HL-60/S4 treated with phorbol 12-myristate 13-acetate at 8.2 ng/mL for 4 days and 3 days (cell line): ENCODE measurements around the gene CREB1.

Experiments used
- in situ Hi-C: fragments of 300-500 bp; cut with MboI; formaldehyde crosslinking; loops from 2 replicates; pipeline ENCODE4 v1.15.0; 2022; ENCODE audit warnings: low sequenced_read_pairs

CREB1 gene

GRCh38 chr2:207539470-207539869 is 9.7 kb downstream of the CREB1 start:
- in situ Hi-C loops = no loop called here

GRCh38 chr2:207540431-207540830 is 10.7 kb downstream of the CREB1 start:
- in situ Hi-C loops = no loop called here

- in situ Hi-C loops = no loop called here
These were observed 12.2 kb downstream of the CREB1 start for GRCh38 chr2:207541933-207542332.

- in situ Hi-C loops = no loop called here
These were observed 13.5 kb downstream of the CREB1 start for GRCh38 chr2:207543272-207543671.

GRCh38 chr2:207546822-207547221 is 17.1 kb downstream of the CREB1 start:
- in situ Hi-C loops = no loop called here

GRCh38 chr2:207549145-207549544 is 19.4 kb downstream of the CREB1 start:
- in situ Hi-C loops = no loop called here

GRCh38 chr2:207558079-207558491 is 28.3 kb downstream of the CREB1 start:
- in situ Hi-C loops = no loop called here

GRCh38 chr2:207561386-207562080 is 31.8 kb downstream of the CREB1 start:
- in situ Hi-C loops = no loop called here

- in situ Hi-C loops = no loop called here
These were observed 36.2 kb downstream of the CREB1 start for GRCh38 chr2:207565736-207566500.

- in situ Hi-C loops = no loop called here
These were observed 37.9 kb downstream of the CREB1 start for GRCh38 chr2:207567671-207568070.

- in situ Hi-C loops = no loop called here
These were observed 41.6 kb downstream of the CREB1 start for GRCh38 chr2:207571370-207571769.

GRCh38 chr2:207584952-207585351 is 55.2 kb downstream of the CREB1 start:
- in situ Hi-C loops = no loop called here

GRCh38 chr2:207587305-207587704 is 57.5 kb downstream of the CREB1 start:
- in situ Hi-C loops = no loop called here

- in situ Hi-C loops = no loop called here
These were observed 59.4 kb downstream of the CREB1 start for GRCh38 chr2:207589143-207589542.

- in situ Hi-C loops = no loop called here
These were observed 63.5 kb downstream of the CREB1 start for GRCh38 chr2:207593277-207593676.

- in situ Hi-C loops = no loop called here
These were observed 64.5 kb downstream of the CREB1 start for GRCh38 chr2:207594264-207594663.

- in situ Hi-C loops = no loop called here
These were observed 65.0 kb downstream of the CREB1 start for GRCh38 chr2:207594731-207595130.

GRCh38 chr2:207599636-207600035 is 69.9 kb downstream of the CREB1 start:
- in situ Hi-C loops = no loop called here

- in situ Hi-C loops = no loop called here
These were observed 70.5 kb downstream of the CREB1 start for GRCh38 chr2:207600231-207600630.

- in situ Hi-C loops = no loop called here
These were observed 72.0 kb downstream of the CREB1 start for GRCh38 chr2:207601774-207602173.

- in situ Hi-C loops = no loop called here
These were observed 73.7 kb downstream of the CREB1 start for GRCh38 chr2:207603486-207603885.

- in situ Hi-C loops = no loop called here
These were observed 76.6 kb downstream of the CREB1 start for GRCh38 chr2:207606399-207606798.
